Epithelial cell of proximal tubule (primary cell): Measurements from ENCODE around the gene TNPO2. TPM values are rescaled to one million over a fixed set of nuclear protein-coding genes. Genes with fewer than 3 reads are reported as not detected.

Experiments
- DNase-seq: peaks from one replicate; pipeline ENCODE4 v3.0.0-alpha.2; 2011; ENCODE audit warnings: low read depth
- H3K4me3 ChIP-seq: 2 replicates; pipeline ENCODE4 v1.5.1; 2011; ENCODE audit warnings: low read depth, mild to moderate bottlenecking, low read length
- CTCF ChIP-seq: conservative IDR thresholded peaks from 2 replicates; pipeline ENCODE4 v1.5.1; 2012; ENCODE audit warnings: low read depth, mild to moderate bottlenecking, low read length
- total RNA-seq: library from RNA; depleted of rRNA; stranded (reverse); fragments of >200 nt; gene quantifications from 2 replicates; pipeline ENCODE4 v1.2.3, GENCODE V29; 2015

The TNPO2 gene
- total RNA-seq, 1 donor from 2014 or later: 21.9 TPM

GRCh38 chr19:12668346-12668745 is 55.4 kb downstream of the TNPO2 start:
- H3K4me3 ChIP-seq: peak overlapping the region; percentile 97
- DNase-seq: no peak
- no peak for TF ChIP-seq CTCF

GRCh38 chr19:12667731-12668302 is 55.9 kb downstream of the TNPO2 start:
- H3K4me3 ChIP-seq: peak overlapping the region; percentile 97

GRCh38 chr19:12666265-12667048 is 57.3 kb downstream of the TNPO2 start, which contains the start of the genes MAN2B1 and WDR83:
Gene MAN2B1 (minus strand): TSS chr19:12666742. CDS start chr19:12666701, 41 bp downstream.
Gene WDR83 (plus strand): TSS chr19:12666807. CDS start chr19:12669791, 2,984 bp downstream.
- no peak for DNase-seq
- H3K4me3 ChIP-seq: peak within 1 kb of the TSS; percentile 94
- no peak for TF ChIP-seq CTCF

More at GRCh38 chr19:12667731-12668302, 55.9 kb downstream of the TNPO2 start:
- no peak for DNase-seq
- no peak for TF ChIP-seq CTCF

- peak overlapping the region; percentile 94 for H3K4me3 ChIP-seq
- no peak for DNase-seq
- no peak for TF ChIP-seq CTCF
These were observed 58.0 kb downstream of the TNPO2 start for GRCh38 chr19:12665671-12666264.

- no peak for DNase-seq
- no peak for TF ChIP-seq CTCF
- H3K4me3 ChIP-seq: no peak overlapping the region
These were observed 58.5 kb downstream of the TNPO2 start for GRCh38 chr19:12665281-12665573.

GRCh38 chr19:12664406-12665280 is 59.1 kb downstream of the TNPO2 start:
- H3K4me3 ChIP-seq: no peak overlapping the region
- no peak for TF ChIP-seq CTCF
- DNase-seq: no peak
